B cell (primary cell): ENCODE data around the gene FAIM2.

Experiments used
- CTCF ChIP-seq: fragments of 200-600 bp; IDR thresholded peaks from one replicate; pipeline ENCODE4 v1.8.0; 2022; ENCODE audit warnings: antibody characterized with exemption, mild to moderate bottlenecking
- EZH2 ChIP-seq: IDR thresholded peaks from 2 replicates; pipeline ENCODE4 v1.6.1; 2012; ENCODE audit warnings: borderline replicate concordance, low read depth, mild to moderate bottlenecking, moderate library complexity, low read length; ENCODE audit not compliant: insufficient read depth, poor library complexity, severe bottlenecking

- TF ChIP-seq CTCF: no peak
- TF ChIP-seq EZH2: no peak
Observed at GRCh38 chr12:49942921-49943624, 39.4 kb upstream of the FAIM2 start.
